PC-9 (cell line): ENCODE data around the gene SCN10A. TPM values are rescaled to one million over a fixed set of nuclear protein-coding genes. Genes with fewer than 3 reads are reported as not detected.

Experiments
- BruUV-seq: library from RNA; stranded (reverse); fragments of 400-500 nt; replicated peaks from 2 replicates; lab custom pipeline; 2021; lab: Mats Ljungman, UMichigan
- CTCF ChIA-PET: fragments of 300-600 bp; sonication (Branson Sonifier 250); formaldehyde crosslinking; loops from one replicate; lab custom pipeline; 2022; ENCODE audit warnings: antibody characterized with exemption; lab: Charles Lee
- POLR2A ChIA-PET: fragments of 300-600 bp; sonication (Branson Sonifier 250); formaldehyde crosslinking; loops from one replicate; lab custom pipeline; 2022; ENCODE audit warnings: antibody characterized with exemption; ENCODE audit not compliant: unreplicated experiment; lab: Charles Lee
- DNase-seq, 2 experiments: peaks; one replicate each; pipeline versions ENCODE4 v3.0.0 to v3.0.0-alpha.2; 2015 to 2022; ENCODE audit warnings: mixed read lengths in 1 of 2
- H2AFZ ChIP-seq: fragments of 200-600 bp; sonication (generic); 2 replicates; pipeline ENCODE4 v1.8.1; 2017; ENCODE audit warnings: antibody characterized with exemption
- H3F3A ChIP-seq: fragments of 200-600 bp; sonication (generic); 2 replicates; pipeline ENCODE4 v1.8.1; 2017; ENCODE audit warnings: antibody characterized with exemption, mild to moderate bottlenecking, low read depth; ENCODE audit not compliant: insufficient read depth
- H3K27ac ChIP-seq: fragments of 200-600 bp; sonication (generic); 2 replicates; pipeline ENCODE4 v1.6.1; 2016; ENCODE audit warnings: mixed run types
- H3K27me3 ChIP-seq: fragments of 200-600 bp; sonication (generic); 2 replicates; pipeline ENCODE4 v1.6.1; 2016; ENCODE audit warnings: low read depth, mixed run types; ENCODE audit not compliant: insufficient read depth
- H3K36me3 ChIP-seq: fragments of 200-600 bp; sonication (generic); 2 replicates; pipeline ENCODE4 v1.6.1; 2016; ENCODE audit warnings: low read depth, mixed run types
- H3K4me1 ChIP-seq: fragments of 200-600 bp; sonication (generic); replicated peaks from 2 replicates; pipeline ENCODE4 v1.6.1; 2016; ENCODE audit warnings: mixed run types; ENCODE audit not compliant: insufficient read depth
- H3K4me2 ChIP-seq: fragments of 200-600 bp; sonication (generic); 2 replicates; pipeline ENCODE4 v1.6.1; 2017; ENCODE audit warnings: mixed run types
- H3K4me3 ChIP-seq: fragments of 200-600 bp; sonication (generic); 2 replicates; pipeline ENCODE4 v1.6.1; 2016; ENCODE audit warnings: mixed run types
- H3K79me2 ChIP-seq: fragments of 200-600 bp; sonication (generic); 2 replicates; pipeline ENCODE4 v1.6.1; 2017; ENCODE audit warnings: low read depth, mixed run types
- H3K9me2 ChIP-seq: fragments of 200-600 bp; sonication (generic); 2 replicates; pipeline ENCODE4 v1.8.1; 2017; ENCODE audit warnings: mild to moderate bottlenecking; ENCODE audit not compliant: insufficient read depth
- H3K9me3 ChIP-seq: fragments of 200-600 bp; sonication (generic); 2 replicates; pipeline ENCODE4 v1.8.1; 2016; ENCODE audit warnings: low read depth; ENCODE audit not compliant: insufficient read depth
- H4K20me1 ChIP-seq: fragments of 200-600 bp; sonication (generic); 2 replicates; pipeline ENCODE4 v1.8.1; 2017; ENCODE audit not compliant: insufficient read depth
- EZH2 ChIP-seq: fragments of 200-600 bp; sonication (generic); IDR thresholded peaks from 2 replicates; pipeline ENCODE4 v1.8.0; 2017; ENCODE audit warnings: antibody characterized with exemption, low read depth
- intact Hi-C: fragments of 100-400 bp; cut with micrococcal nuclease; formaldehyde crosslinking; loops from one replicate; pipeline ENCODE4 v1.10.0; 2022; ENCODE audit not compliant: unreplicated experiment
- total RNA-seq: library from RNA; stranded (reverse); gene quantifications from 2 replicates; pipeline ENCODE4 v1.2.3, GENCODE V29; 2021
- TF ChIP-seq, protein P1 (sequence below): fragments of 200-600 bp; sonication (generic); conservative IDR thresholded peaks from 2 replicates; pipeline ENCODE4 v1.6.1; 2017; ENCODE audit warnings: mixed run types, antibody characterized with exemption, mild to moderate bottlenecking, moderate library complexity

The SCN10A gene
- total RNA-seq, 1 experiment from 2014 or later, result not detected

DNA sequence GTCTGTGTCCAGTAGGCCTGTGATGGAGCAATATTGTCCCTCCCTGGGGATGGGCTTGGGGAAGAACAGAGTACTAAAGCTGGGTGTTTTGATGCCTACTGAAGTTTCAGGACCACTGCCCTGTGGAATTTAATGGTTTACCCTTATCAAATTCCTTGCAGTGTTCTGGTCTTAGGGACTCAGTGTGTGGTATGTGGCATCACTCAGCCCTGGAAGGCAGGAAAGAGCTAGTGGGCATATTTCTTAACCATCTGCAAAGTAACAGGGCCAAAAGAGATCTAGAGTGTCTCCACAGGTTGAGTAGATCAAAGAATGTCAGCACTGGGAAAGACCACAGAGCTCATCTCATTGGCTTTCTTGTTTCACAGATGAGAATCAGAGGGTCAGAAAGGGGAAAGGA is 11.8 kb upstream of the SCN10A start:
- Histone ChIP-seq H3K4me1 (no peaks in the 10 kb centered on the region), H3K79me2 (no peaks in the 10 kb centered on the region), H3F3A (no peaks in the 10 kb centered on the region), H3K4me3 (no peak overlapping the region), H3K9me3 (no peaks in the 10 kb centered on the region), H2AFZ (no peak overlapping the region), H3K9me2 (no peaks in the 10 kb centered on the region), H3K27me3 (peaks cover 10% of the 10 kb centered on the region; the same call in 1 of the 2 replicates), H4K20me1 (no peaks in the 10 kb centered on the region), H3K27ac (no peak overlapping the region), H3K36me3 (no peaks in the 10 kb centered on the region), H3K4me2 (no peak overlapping the region)
- TF ChIP-seq, protein P1, sequence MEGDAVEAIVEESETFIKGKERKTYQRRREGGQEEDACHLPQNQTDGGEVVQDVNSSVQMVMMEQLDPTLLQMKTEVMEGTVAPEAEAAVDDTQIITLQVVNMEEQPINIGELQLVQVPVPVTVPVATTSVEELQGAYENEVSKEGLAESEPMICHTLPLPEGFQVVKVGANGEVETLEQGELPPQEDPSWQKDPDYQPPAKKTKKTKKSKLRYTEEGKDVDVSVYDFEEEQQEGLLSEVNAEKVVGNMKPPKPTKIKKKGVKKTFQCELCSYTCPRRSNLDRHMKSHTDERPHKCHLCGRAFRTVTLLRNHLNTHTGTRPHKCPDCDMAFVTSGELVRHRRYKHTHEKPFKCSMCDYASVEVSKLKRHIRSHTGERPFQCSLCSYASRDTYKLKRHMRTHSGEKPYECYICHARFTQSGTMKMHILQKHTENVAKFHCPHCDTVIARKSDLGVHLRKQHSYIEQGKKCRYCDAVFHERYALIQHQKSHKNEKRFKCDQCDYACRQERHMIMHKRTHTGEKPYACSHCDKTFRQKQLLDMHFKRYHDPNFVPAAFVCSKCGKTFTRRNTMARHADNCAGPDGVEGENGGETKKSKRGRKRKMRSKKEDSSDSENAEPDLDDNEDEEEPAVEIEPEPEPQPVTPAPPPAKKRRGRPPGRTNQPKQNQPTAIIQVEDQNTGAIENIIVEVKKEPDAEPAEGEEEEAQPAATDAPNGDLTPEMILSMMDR, result no peak
- no peak for TF ChIP-seq EZH2
- no TSS peak for BruUV-seq
- CTCF ChIA-PET, result no interaction called here
- intact Hi-C loops, result no loop called here
- POLR2A ChIA-PET, result no interaction called here
- no peak for DNase-seq

- ChIA-PET POLR2A (no interaction called here), CTCF (no interaction called here)
- no TSS peak for BruUV-seq
- no peaks in the 10 kb centered on the region for H3K36me3 ChIP-seq
- H3K9me3 ChIP-seq, result no peaks in the 10 kb centered on the region
- H3F3A ChIP-seq, result no peaks in the 10 kb centered on the region
- H3K9me2 ChIP-seq, result no peaks in the 10 kb centered on the region
- no peak for TF ChIP-seq EZH2
- TF ChIP-seq, protein P1, result no peak
- no peak overlapping the region for H2AFZ ChIP-seq
- no peak overlapping the region for H3K4me2 ChIP-seq
- no peak for DNase-seq
- H3K27me3 ChIP-seq, result peaks cover 10% of the 10 kb centered on the region; the same call in 1 of the 2 replicates
- H3K4me3 ChIP-seq, result no peak overlapping the region
- no peaks in the 10 kb centered on the region for H3K79me2 ChIP-seq
- intact Hi-C loops, result no loop called here
- H4K20me1 ChIP-seq, result no peaks in the 10 kb centered on the region
- no peak overlapping the region for H3K27ac ChIP-seq
- no peaks in the 10 kb centered on the region for H3K4me1 ChIP-seq
Measured at GRCh38 chr3:38826001-38826400, 10.0 kb upstream of the SCN10A start.

DNA sequence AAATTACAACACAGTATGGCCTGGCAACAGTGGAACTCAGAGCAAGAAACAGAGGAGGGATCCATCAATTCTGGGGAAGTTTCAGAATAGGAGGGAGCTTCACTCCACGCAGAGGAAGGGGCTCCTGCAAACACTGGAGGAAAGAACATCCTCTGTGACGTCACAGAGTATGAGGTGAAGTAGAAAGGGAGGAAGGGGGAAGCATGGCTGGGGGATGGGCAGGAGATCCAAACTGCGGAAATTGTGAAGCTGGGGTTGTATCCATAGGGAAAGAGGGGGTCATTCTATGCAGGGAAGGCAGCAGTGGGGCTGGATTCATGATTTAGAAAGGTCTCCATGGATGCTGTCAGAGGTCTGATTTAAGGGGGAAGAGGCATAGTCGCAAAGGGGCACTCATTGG is 8.3 kb upstream of the SCN10A start:
- no peaks in the 10 kb centered on the region for H3K4me1 ChIP-seq
- intact Hi-C loops, result no loop called here
- no peaks in the 10 kb centered on the region for H4K20me1 ChIP-seq
- no peak overlapping the region for H3K27ac ChIP-seq
- H3K4me3 ChIP-seq, result no peak overlapping the region
- no peaks in the 10 kb centered on the region for H3K9me2 ChIP-seq
- no peaks in the 10 kb centered on the region for H3K9me3 ChIP-seq
- POLR2A ChIA-PET, result no interaction called here
- H2AFZ ChIP-seq, result no peak overlapping the region
- H3K79me2 ChIP-seq, result no peaks in the 10 kb centered on the region
- BruUV-seq, result no TSS peak
- peaks cover 10% of the 10 kb centered on the region; the same call in 1 of the 2 replicates for H3K27me3 ChIP-seq
- no peaks in the 10 kb centered on the region for H3K36me3 ChIP-seq
- CTCF ChIA-PET, result no interaction called here
- no peak for DNase-seq
- no peak overlapping the region for H3K4me2 ChIP-seq
- H3F3A ChIP-seq, result no peaks in the 10 kb centered on the region
- no peak for TF ChIP-seq EZH2
- TF ChIP-seq, protein P1, result no peak
